OCI-LY7 (cell line): ENCODE measurements around the gene C2CD5. TPM values are rescaled to one million over a fixed set of nuclear protein-coding genes. Genes with fewer than 3 reads are reported as not detected.

ENCODE experiments used
- BruUV-seq: library from RNA; stranded (reverse); fragments of 400-500 nt; replicated peaks from 2 replicates; lab custom pipeline; 2021; lab: Mats Ljungman, UMichigan
- CTCF ChIA-PET: fragments of 300-600 bp; sonication (Branson Sonifier 250); formaldehyde crosslinking; loops from one replicate; lab custom pipeline; 2022; ENCODE audit warnings: antibody characterized with exemption; ENCODE audit not compliant: unreplicated experiment; lab: Charles Lee
- POLR2A ChIA-PET: fragments of 300-600 bp; sonication (Branson Sonifier 250); formaldehyde crosslinking; loops from one replicate; lab custom pipeline; 2022; ENCODE audit warnings: antibody characterized with exemption; lab: Charles Lee
- DNase-seq: peaks from one replicate; pipeline ENCODE4 v3.0.0-alpha.2; 2015; ENCODE audit warnings: low spot score
- H2AFZ ChIP-seq: fragments of 200-600 bp; sonication (generic), shearing (Covaris generic); 2 replicates; pipeline ENCODE4 v1.6.1; 2014; ENCODE audit warnings: mild to moderate bottlenecking, antibody characterized with exemption, low read length, moderate library complexity
- H3K27ac ChIP-seq: fragments of 200-600 bp; sonication (generic); 2 replicates; pipeline ENCODE4 v1.5.1; 2014; ENCODE audit warnings: mixed run types, low read depth, mild to moderate bottlenecking, moderate library complexity, low read length, inconsistent platforms; ENCODE audit not compliant: poor library complexity, severe bottlenecking
- H3K36me3 ChIP-seq: fragments of 200-600 bp; sonication (generic); 2 replicates; pipeline ENCODE4 v1.6.1; 2014; ENCODE audit warnings: mild to moderate bottlenecking, antibody characterized with exemption, low read length, moderate library complexity, mixed read lengths; ENCODE audit not compliant: insufficient read depth
- H3K4me1 ChIP-seq: fragments of 200-600 bp; sonication (generic); 2 replicates; pipeline ENCODE4 v1.5.1; 2014; ENCODE audit warnings: mild to moderate bottlenecking, low read length; ENCODE audit not compliant: insufficient read depth, poor library complexity, severe bottlenecking
- H3K4me2 ChIP-seq: fragments of 200-600 bp; sonication (generic); 2 replicates; pipeline ENCODE4 v1.6.1; 2014; ENCODE audit warnings: mild to moderate bottlenecking, low read length
- H3K4me3 ChIP-seq: fragments of 200-600 bp; sonication (generic); 2 replicates; pipeline ENCODE4 v1.5.1; 2014; ENCODE audit warnings: mild to moderate bottlenecking, low read depth, low read length; ENCODE audit not compliant: poor library complexity, severe bottlenecking
- H3K79me2 ChIP-seq: fragments of 200-600 bp; sonication (generic); 2 replicates; pipeline ENCODE4 v1.6.1; 2016; ENCODE audit warnings: low read depth, mild to moderate bottlenecking, low read length, moderate library complexity, mixed read lengths; ENCODE audit not compliant: insufficient read depth
- H3K9me2 ChIP-seq: fragments of 200-600 bp; sonication (generic); 2 replicates; pipeline ENCODE4 v1.6.1; 2016; ENCODE audit warnings: mild to moderate bottlenecking, low read length, mixed read lengths; ENCODE audit not compliant: insufficient read depth
- H3K9me3 ChIP-seq: fragments of 200-600 bp; sonication (generic); 2 replicates; pipeline ENCODE4 v1.6.1; 2014; ENCODE audit warnings: mild to moderate bottlenecking, mixed run types, low read length, mixed read lengths
- H4K20me1 ChIP-seq: fragments of 200-600 bp; sonication (generic); 2 replicates; pipeline ENCODE4 v1.6.1; 2014; ENCODE audit warnings: mild to moderate bottlenecking, antibody characterized with exemption, low read length, moderate library complexity, mixed read lengths; ENCODE audit not compliant: insufficient read depth
- CTCF ChIP-seq: fragments of 200-600 bp; sonication (generic); conservative IDR thresholded peaks from 2 replicates; pipeline ENCODE4 v1.5.1; 2014; ENCODE audit warnings: mild to moderate bottlenecking, antibody characterized with exemption, low read length, moderate library complexity, mixed read lengths
- EZH2phosphoT487 ChIP-seq: fragments of 200-600 bp; sonication (generic); IDR thresholded peaks from 2 replicates; pipeline ENCODE4 v1.6.1; 2018; ENCODE audit warnings: low read depth, borderline replicate concordance, mild to moderate bottlenecking, mixed run types, antibody characterized with exemption, low read length, moderate library complexity, mixed read lengths
- intact Hi-C: fragments of 100-400 bp; cut with micrococcal nuclease; formaldehyde crosslinking; loops from one replicate; pipeline ENCODE4 v1.10.0; 2022; ENCODE audit not compliant: unreplicated experiment
- total RNA-seq, 2 experiments: library from RNA; depleted of rRNA in 1 of 2; stranded (reverse); fragments of >200 nt in 1 of 2; shearing (Covaris generic) in 1 of 2; gene quantifications; 2 replicates each; pipeline ENCODE4 v1.2.3, GENCODE V29; 2014 to 2022

C2CD5 gene
- total RNA-seq, 2 experiments from 2014 or later = 28.4 to 50.2 TPM

GRCh38 chr12:22514875-22515274 lies 29.5 kb downstream of the C2CD5 start:
- intact Hi-C loops = no loop called here
- DNase-seq = no peak
- peaks cover 45% of the 10 kb centered on the region for H3K36me3 ChIP-seq
- POLR2A ChIA-PET = no interaction called here
- no peaks in the 10 kb centered on the region for H4K20me1 ChIP-seq
- BruUV-seq = no TSS peak
- no peak overlapping the region for H3K27ac ChIP-seq
- CTCF ChIA-PET = no interaction called here
- H3K9me3 ChIP-seq = no peaks in the 10 kb centered on the region
- TF ChIP-seq EZH2phosphoT487 (no peak), CTCF (no peak)
- no peak overlapping the region for H3K4me3 ChIP-seq
- no peaks in the 10 kb centered on the region for H3K9me2 ChIP-seq
- H3K79me2 ChIP-seq = no peaks in the 10 kb centered on the region
- no peak overlapping the region for H2AFZ ChIP-seq
- no peaks in the 10 kb centered on the region for H3K4me1 ChIP-seq
- H3K4me2 ChIP-seq = no peak overlapping the region

GRCh38 chr12:22505826-22506225 lies 38.5 kb downstream of the C2CD5 start:
- CTCF ChIA-PET = no interaction called here
- no peak overlapping the region for H3K4me2 ChIP-seq
- H2AFZ ChIP-seq = no peak overlapping the region
- no peaks in the 10 kb centered on the region for H3K9me3 ChIP-seq
- H3K4me3 ChIP-seq = no peak overlapping the region
- BruUV-seq = no TSS peak
- H3K27ac ChIP-seq = no peak overlapping the region
- H3K36me3 ChIP-seq = peaks cover 33% of the 10 kb centered on the region
- no peaks in the 10 kb centered on the region for H3K4me1 ChIP-seq
- DNase-seq = no peak
- no peaks in the 10 kb centered on the region for H4K20me1 ChIP-seq
- H3K9me2 ChIP-seq = no peaks in the 10 kb centered on the region
- POLR2A ChIA-PET = interaction anchor here (0.6 to 1.7 kb wide), 6 partner anchors 9 to 418 kb away, joined by 3 to 5 read pairs (median 3); no protein-coding TSS in a partner anchor
- H3K79me2 ChIP-seq = no peaks in the 10 kb centered on the region
- no peak for TF ChIP-seq EZH2phosphoT487
- TF ChIP-seq CTCF = no peak
- intact Hi-C loops = no loop called here

GRCh38 chr12:22500100-22500499 lies 44.2 kb downstream of the C2CD5 start:
- H3K36me3 ChIP-seq = peaks cover 17% of the 10 kb centered on the region
- H3K9me3 ChIP-seq = no peaks in the 10 kb centered on the region
- no peak overlapping the region for H3K27ac ChIP-seq
- intact Hi-C loops = no loop called here
- DNase-seq = no peak
- no peaks in the 10 kb centered on the region for H3K9me2 ChIP-seq
- H3K79me2 ChIP-seq = no peaks in the 10 kb centered on the region
- no peak for TF ChIP-seq EZH2phosphoT487
- TF ChIP-seq CTCF = no peak
- no peaks in the 10 kb centered on the region for H4K20me1 ChIP-seq
- no peak overlapping the region for H3K4me3 ChIP-seq
- H3K4me2 ChIP-seq = no peak overlapping the region
- H2AFZ ChIP-seq = no peak overlapping the region
- ChIA-PET POLR2A (interaction anchor here (0.6 to 0.9 kb wide), 3 partner anchors 12 to 129 kb away, joined by 3 to 6 read pairs (median 3); no protein-coding TSS in a partner anchor), CTCF (no interaction called here)
- no peaks in the 10 kb centered on the region for H3K4me1 ChIP-seq
- no TSS peak for BruUV-seq
